H9 (cell line): ENCODE data around the gene PRPF4. TPM values are rescaled to one million over a fixed set of nuclear protein-coding genes. Genes with fewer than 3 reads are reported as not detected.

Experiments
- DNase-seq: peaks from one replicate; pipeline ENCODE4 v3.0.0-alpha.2; 2017
- H2AFZ ChIP-seq: one replicate; pipeline ENCODE4 v1.6.1; 2013; ENCODE audit warnings: mild to moderate bottlenecking, low read length, control low read depth, moderate library complexity
- H2AK5ac ChIP-seq: 2 replicates; pipeline ENCODE4 v1.6.1; 2013; ENCODE audit warnings: low read length, control low read depth, mixed read lengths; ENCODE audit not compliant: insufficient read length
- H2BK120ac ChIP-seq: one replicate; pipeline ENCODE4 v1.6.1; 2013; ENCODE audit warnings: low read depth, mild to moderate bottlenecking, low read length, control low read depth, inconsistent platforms; ENCODE audit not compliant: poor library complexity, severe bottlenecking
- H2BK12ac ChIP-seq: 2 replicates; pipeline ENCODE4 v1.6.1; 2013; ENCODE audit warnings: low read length, control low read depth, mixed read lengths, low read depth; ENCODE audit not compliant: insufficient read length
- H2BK15ac ChIP-seq: 2 replicates; pipeline ENCODE4 v1.6.1; 2013; ENCODE audit warnings: low read depth, low read length, control low read depth
- H2BK20ac ChIP-seq: one replicate; pipeline ENCODE4 v1.6.1; 2013; ENCODE audit warnings: low read depth, mild to moderate bottlenecking, low read length, control low read depth, inconsistent platforms; ENCODE audit not compliant: poor library complexity, severe bottlenecking
- H2BK5ac ChIP-seq: 2 replicates; pipeline ENCODE4 v1.6.1; 2013; ENCODE audit warnings: low read length, control low read depth, mixed read lengths; ENCODE audit not compliant: insufficient read length
- H3K14ac ChIP-seq: 2 replicates; pipeline ENCODE4 v1.6.1; 2013; ENCODE audit warnings: low read length, control low read depth; ENCODE audit not compliant: insufficient read depth
- H3K18ac ChIP-seq: 2 replicates; pipeline ENCODE4 v1.6.1; 2013; ENCODE audit warnings: low read depth, mild to moderate bottlenecking, mixed read lengths, low read length, control low read depth; ENCODE audit not compliant: insufficient read length
- H3K23ac ChIP-seq: 2 replicates; pipeline ENCODE4 v1.6.1; 2013; ENCODE audit warnings: low read length, control low read depth, mixed read lengths, low read depth; ENCODE audit not compliant: insufficient read length
- H3K23me2 ChIP-seq: 2 replicates; pipeline ENCODE4 v1.6.1; 2013; ENCODE audit warnings: low read depth, mild to moderate bottlenecking, mixed read lengths, low read length, control low read depth; ENCODE audit not compliant: insufficient read length, poor library complexity, severe bottlenecking
- H3K27ac ChIP-seq: 2 replicates; pipeline ENCODE4 v1.5.1; 2013; ENCODE audit warnings: low read length, control low read depth, mixed read lengths, low read depth; ENCODE audit not compliant: insufficient read length
- H3K27me3 ChIP-seq: 2 replicates; pipeline ENCODE4 v1.6.1; 2013; ENCODE audit warnings: low read length, control low read depth, inconsistent platforms; ENCODE audit not compliant: insufficient read depth
- H3K4ac ChIP-seq: 2 replicates; pipeline ENCODE4 v1.6.1; 2013; ENCODE audit warnings: low read depth, mild to moderate bottlenecking, control low read depth, inconsistent platforms, low read length, moderate library complexity
- H3K4me1 ChIP-seq: 2 replicates; pipeline ENCODE4 v1.6.1; 2013; ENCODE audit warnings: low read length, control low read depth, inconsistent platforms; ENCODE audit not compliant: insufficient read depth
- H3K4me2 ChIP-seq: 2 replicates; pipeline ENCODE4 v1.6.1; 2013; ENCODE audit warnings: low read length, control low read depth, mixed read lengths; ENCODE audit not compliant: insufficient read length, insufficient read depth
- H3K56ac ChIP-seq: 2 replicates; pipeline ENCODE4 v1.6.1; 2013; ENCODE audit warnings: low read depth, mild to moderate bottlenecking, mixed read lengths, low read length, control low read depth; ENCODE audit not compliant: insufficient read length
- H3K79me1 ChIP-seq: 2 replicates; pipeline ENCODE4 v1.6.1; 2013; ENCODE audit warnings: low read depth, mild to moderate bottlenecking, moderate library complexity, low read length, control low read depth, inconsistent platforms; ENCODE audit not compliant: insufficient read depth, poor library complexity, severe bottlenecking
- H3K79me2 ChIP-seq: 2 replicates; pipeline ENCODE4 v1.6.1; 2013; ENCODE audit warnings: low read length, control low read depth, inconsistent platforms; ENCODE audit not compliant: insufficient read depth
- H3K9ac ChIP-seq: 2 replicates; pipeline ENCODE4 v1.6.1; 2013; ENCODE audit warnings: low read length, control low read depth, mixed read lengths; ENCODE audit not compliant: insufficient read length; ENCODE audit errors: extremely low read depth
- H3K9me3 ChIP-seq: one replicate; pipeline ENCODE4 v1.6.1; 2013; ENCODE audit warnings: low read depth, low read length, inconsistent platforms; ENCODE audit not compliant: control insufficient read depth
- H3T11ph ChIP-seq: one replicate; pipeline ENCODE4 v1.6.1; 2013; ENCODE audit warnings: mild to moderate bottlenecking, low read length, control low read depth, inconsistent platforms
- H4K20me1 ChIP-seq: one replicate; pipeline ENCODE4 v1.6.1; 2013; ENCODE audit not compliant: control insufficient read depth, insufficient read length, insufficient read depth
- H4K5ac ChIP-seq: 2 replicates; pipeline ENCODE4 v1.6.1; 2013; ENCODE audit warnings: low read depth, mild to moderate bottlenecking, mixed read lengths, low read length, control low read depth; ENCODE audit not compliant: insufficient read length
- H4K8ac ChIP-seq: replicated peaks from 2 replicates; pipeline ENCODE4 v1.6.1; 2013; ENCODE audit warnings: low read length, control low read depth, mixed read lengths, low read depth; ENCODE audit not compliant: insufficient read length
- H4K91ac ChIP-seq: 2 replicates; pipeline ENCODE4 v1.6.1; 2013; ENCODE audit warnings: low read depth, mild to moderate bottlenecking, moderate library complexity, mixed read lengths, low read length, control low read depth; ENCODE audit not compliant: insufficient read length
- H3K27ac Mint-ChIP-seq, 3 experiments: 2 replicates in 2 of 3; 3 replicates in 1 of 3; pipeline ENCODE4 v1.8.0; 2020 to 2021; ENCODE audit warnings: mixed read lengths in 3 of 3, mild to moderate bottlenecking in 1 of 3, moderate library complexity in 1 of 3
- H3K27me3 Mint-ChIP-seq: 2 replicates; pipeline ENCODE4 v1.8.0; 2021; ENCODE audit warnings: low read depth, mild to moderate bottlenecking, moderate library complexity, mixed read lengths
- H3K36me3 Mint-ChIP-seq, 3 experiments: 2 replicates in 2 of 3; 3 replicates in 1 of 3; pipeline ENCODE4 v1.8.0; 2020 to 2021; ENCODE audit warnings: low read depth in 3 of 3, mixed read lengths in 3 of 3; ENCODE audit not compliant: insufficient read depth in 1 of 3
- H3K4me1 Mint-ChIP-seq, 2 experiments: 2 replicates each; pipeline ENCODE4 v1.8.0; 2020; ENCODE audit warnings: mixed read lengths in 2 of 2
- H3K4me3 Mint-ChIP-seq, 2 experiments: 2 replicates in 1 of 2; 3 replicates in 1 of 2; pipeline ENCODE4 v1.8.0; 2020 to 2021; ENCODE audit warnings: mild to moderate bottlenecking in 2 of 2, mixed read lengths in 2 of 2, moderate library complexity in 1 of 2
- H3K9me3 Mint-ChIP-seq, 2 experiments: 2 replicates in 1 of 2; 3 replicates in 1 of 2; pipeline ENCODE4 v1.8.0; 2020; ENCODE audit warnings: mild to moderate bottlenecking in 2 of 2, mixed read lengths in 2 of 2, moderate library complexity in 1 of 2
- WGBS: extraction: QIAGEN DNeasy Blood & Tissue Kit; methylation state at CpG from one replicate; pipeline ENCODE4 v1.1.7; 2013; ENCODE audit warnings: missing lambda C conversion rate, low lambda C conversion rate, mixed read lengths; ENCODE audit not compliant: insufficient read length; ENCODE audit errors: extremely low coverage; 5-methylcytosine and 5-hydroxymethylcytosine counted together
- total RNA-seq: library from RNA; stranded (reverse); gene quantifications from 2 replicates; pipeline ENCODE4 v1.2.1, GENCODE V29; 2021
- TF ChIP-seq, protein P1 (sequence below): fragments of 200-600 bp; sonication (generic); conservative IDR thresholded peaks from 3 replicates; pipeline ENCODE4 v1.8.0; 2021; ENCODE audit warnings: antibody characterized with exemption, mild to moderate bottlenecking

PRPF4 gene
- total RNA-seq, 1 experiment from 2014 or later, result 49.8 TPM

DNA sequence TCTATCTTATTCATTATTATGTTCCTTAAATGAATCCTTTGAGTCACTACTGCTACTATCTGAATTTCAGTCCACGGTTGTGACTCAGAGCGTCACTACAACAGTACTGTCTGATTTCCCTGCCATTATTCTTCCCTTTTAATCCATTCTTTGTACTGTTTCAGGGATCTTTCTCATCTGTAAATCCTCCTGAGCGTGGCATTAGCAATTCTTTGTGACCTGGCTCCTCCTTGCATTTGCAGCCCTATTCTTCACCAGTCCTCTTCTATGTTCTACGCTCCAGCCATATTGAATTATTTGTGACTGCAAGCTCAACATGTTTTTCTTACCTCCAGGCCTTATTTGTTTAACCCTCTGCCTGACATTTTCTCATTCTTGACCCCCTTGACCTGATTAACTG, 5.9 kb downstream of the PRPF4 start:
- Mint-ChIP-seq H3K4me3 (no peak overlapping the region; a peak in 1 of 5 replicates), H3K27ac (no peak overlapping the region), H3K36me3 (peaks cover 49 to 80% (median 78%) of the 10 kb centered on the region in 3 experiments; a peak in 6 of 7 replicates), H3K27me3 (no peaks in the 10 kb centered on the region), H3K9me3 (no peaks in the 10 kb centered on the region), H3K4me1 (peaks cover 3 to 4% of the 10 kb centered on the region in 2 experiments; a peak in 2 of 4 replicates)
- H3K27ac ChIP-seq, result no peak overlapping the region
- H3T11ph ChIP-seq, result no peak overlapping the region
- no peak overlapping the region for H2AFZ ChIP-seq
- H3K4me1 ChIP-seq, result no peaks in the 10 kb centered on the region; the same call in 1 of the 2 replicates
- H3K9ac ChIP-seq, result no peak overlapping the region
- H4K20me1 ChIP-seq, result no peaks in the 10 kb centered on the region
- no peak overlapping the region for H4K8ac ChIP-seq
- no peak overlapping the region for H2BK5ac ChIP-seq
- no peak overlapping the region for H3K4ac ChIP-seq
- H3K23ac ChIP-seq, result no peak overlapping the region
- H3K4me2 ChIP-seq, result no peak overlapping the region
- TF ChIP-seq, protein P1, sequence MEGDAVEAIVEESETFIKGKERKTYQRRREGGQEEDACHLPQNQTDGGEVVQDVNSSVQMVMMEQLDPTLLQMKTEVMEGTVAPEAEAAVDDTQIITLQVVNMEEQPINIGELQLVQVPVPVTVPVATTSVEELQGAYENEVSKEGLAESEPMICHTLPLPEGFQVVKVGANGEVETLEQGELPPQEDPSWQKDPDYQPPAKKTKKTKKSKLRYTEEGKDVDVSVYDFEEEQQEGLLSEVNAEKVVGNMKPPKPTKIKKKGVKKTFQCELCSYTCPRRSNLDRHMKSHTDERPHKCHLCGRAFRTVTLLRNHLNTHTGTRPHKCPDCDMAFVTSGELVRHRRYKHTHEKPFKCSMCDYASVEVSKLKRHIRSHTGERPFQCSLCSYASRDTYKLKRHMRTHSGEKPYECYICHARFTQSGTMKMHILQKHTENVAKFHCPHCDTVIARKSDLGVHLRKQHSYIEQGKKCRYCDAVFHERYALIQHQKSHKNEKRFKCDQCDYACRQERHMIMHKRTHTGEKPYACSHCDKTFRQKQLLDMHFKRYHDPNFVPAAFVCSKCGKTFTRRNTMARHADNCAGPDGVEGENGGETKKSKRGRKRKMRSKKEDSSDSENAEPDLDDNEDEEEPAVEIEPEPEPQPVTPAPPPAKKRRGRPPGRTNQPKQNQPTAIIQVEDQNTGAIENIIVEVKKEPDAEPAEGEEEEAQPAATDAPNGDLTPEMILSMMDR, result no peak
- H3K18ac ChIP-seq, result no peak overlapping the region
- H2BK15ac ChIP-seq, result no peak overlapping the region
- no peak for DNase-seq
- no peak overlapping the region for H3K56ac ChIP-seq
- H2AK5ac ChIP-seq, result no peak overlapping the region
- peaks cover 1% of the 10 kb centered on the region for H3K23me2 ChIP-seq
- H3K27me3 ChIP-seq, result no peaks in the 10 kb centered on the region
- H2BK120ac ChIP-seq, result no peak overlapping the region
- peaks cover under 1% of the 10 kb centered on the region for H3K79me2 ChIP-seq
- no peak overlapping the region for H4K91ac ChIP-seq
- H3K14ac ChIP-seq, result no peak overlapping the region
- H3K9me3 ChIP-seq, result no peaks in the 10 kb centered on the region
- H2BK20ac ChIP-seq, result no peak overlapping the region
- no peak overlapping the region for H2BK12ac ChIP-seq
- no peak overlapping the region for H4K5ac ChIP-seq
- WGBS, result no CpG with 5 or more reads among the region's 4 CpGs
- H3K79me1 ChIP-seq, result no peaks in the 10 kb centered on the region
